Retinal pigment epithelial cell (primary cell): ENCODE results near the gene THRB.

Experiments
- DNase-seq: peaks from one replicate; pipeline ENCODE4 v3.0.0-alpha.2; 2010; ENCODE audit warnings: low read depth
- H3K4me3 ChIP-seq: 2 replicates; pipeline ENCODE4 v1.5.1; 2011; ENCODE audit warnings: mild to moderate bottlenecking, low read length, control low read depth, moderate library complexity
- TF ChIP-seq, protein P1 (sequence below): conservative IDR thresholded peaks from 2 replicates; pipeline ENCODE4 v1.5.1; 2011; ENCODE audit warnings: low read depth, low read length, control low read depth, inconsistent platforms

THRB gene

DNA sequence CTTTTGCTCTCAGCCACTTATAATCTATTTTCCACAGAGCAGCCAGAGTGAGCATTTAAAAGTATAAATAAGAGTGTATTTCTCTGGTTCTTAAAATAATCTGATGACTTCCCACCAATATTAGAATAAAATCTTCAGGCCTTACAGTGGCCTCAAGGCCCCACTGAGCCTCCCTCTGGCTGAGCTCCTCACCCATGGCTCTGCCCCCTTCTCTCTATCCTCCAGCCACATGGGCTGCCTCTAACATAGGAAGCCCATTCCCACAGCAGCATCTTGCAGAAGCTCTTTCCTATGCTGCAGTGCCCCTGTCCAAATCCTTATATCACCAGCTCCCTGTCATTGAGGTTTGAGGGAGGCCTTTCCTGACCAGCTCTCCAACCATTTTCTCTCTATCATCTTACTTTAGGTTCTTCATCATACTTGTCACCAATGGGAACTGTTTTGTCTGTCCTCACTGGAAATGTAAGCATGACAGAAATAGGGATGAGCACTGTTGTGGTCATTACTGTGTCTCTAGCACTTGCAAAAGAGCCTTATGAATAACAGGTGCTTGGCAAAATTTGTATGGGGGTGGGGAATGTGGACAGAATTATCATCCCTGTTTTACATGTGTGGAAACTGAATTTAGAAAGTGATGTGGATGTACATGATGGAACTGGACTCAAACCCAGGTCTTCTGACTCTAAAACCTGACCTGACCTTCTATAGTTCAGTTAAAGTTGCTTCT, 299.0 kb downstream of the THRB start:
- TF ChIP-seq, protein P1, sequence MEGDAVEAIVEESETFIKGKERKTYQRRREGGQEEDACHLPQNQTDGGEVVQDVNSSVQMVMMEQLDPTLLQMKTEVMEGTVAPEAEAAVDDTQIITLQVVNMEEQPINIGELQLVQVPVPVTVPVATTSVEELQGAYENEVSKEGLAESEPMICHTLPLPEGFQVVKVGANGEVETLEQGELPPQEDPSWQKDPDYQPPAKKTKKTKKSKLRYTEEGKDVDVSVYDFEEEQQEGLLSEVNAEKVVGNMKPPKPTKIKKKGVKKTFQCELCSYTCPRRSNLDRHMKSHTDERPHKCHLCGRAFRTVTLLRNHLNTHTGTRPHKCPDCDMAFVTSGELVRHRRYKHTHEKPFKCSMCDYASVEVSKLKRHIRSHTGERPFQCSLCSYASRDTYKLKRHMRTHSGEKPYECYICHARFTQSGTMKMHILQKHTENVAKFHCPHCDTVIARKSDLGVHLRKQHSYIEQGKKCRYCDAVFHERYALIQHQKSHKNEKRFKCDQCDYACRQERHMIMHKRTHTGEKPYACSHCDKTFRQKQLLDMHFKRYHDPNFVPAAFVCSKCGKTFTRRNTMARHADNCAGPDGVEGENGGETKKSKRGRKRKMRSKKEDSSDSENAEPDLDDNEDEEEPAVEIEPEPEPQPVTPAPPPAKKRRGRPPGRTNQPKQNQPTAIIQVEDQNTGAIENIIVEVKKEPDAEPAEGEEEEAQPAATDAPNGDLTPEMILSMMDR: no peak
- no peak overlapping the region for H3K4me3 ChIP-seq
- no peak for DNase-seq

DNA sequence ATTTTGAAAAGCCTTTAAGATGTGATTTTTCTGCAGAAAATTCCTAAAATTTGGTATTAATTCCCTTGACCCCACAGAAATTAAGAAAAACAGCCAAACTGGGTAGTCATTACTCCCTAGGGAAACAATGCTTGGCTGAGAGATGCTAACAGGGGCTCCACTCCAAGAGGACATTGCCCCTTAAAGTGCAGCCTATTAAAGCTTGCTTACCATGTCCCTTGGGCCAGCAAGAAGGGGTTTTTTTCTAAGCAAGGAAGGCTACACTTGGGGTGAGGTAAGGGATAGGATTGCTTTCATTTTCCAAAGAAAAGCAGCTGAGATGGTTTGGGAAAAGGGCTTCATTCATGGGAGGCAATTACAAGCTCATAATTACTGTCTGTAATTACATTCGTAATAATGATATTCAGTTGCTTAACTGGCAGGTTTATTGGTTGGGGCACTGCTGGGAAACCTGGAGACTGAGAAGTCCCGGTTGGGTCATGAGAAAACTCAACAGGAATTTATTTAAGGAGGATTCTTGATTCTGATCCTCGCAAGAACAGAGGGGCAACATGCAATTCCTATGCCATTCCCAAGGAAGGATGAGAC, 302.1 kb downstream of the THRB start:
- no peak for DNase-seq
- TF ChIP-seq, protein P1: no peak
- no peak overlapping the region for H3K4me3 ChIP-seq

DNA sequence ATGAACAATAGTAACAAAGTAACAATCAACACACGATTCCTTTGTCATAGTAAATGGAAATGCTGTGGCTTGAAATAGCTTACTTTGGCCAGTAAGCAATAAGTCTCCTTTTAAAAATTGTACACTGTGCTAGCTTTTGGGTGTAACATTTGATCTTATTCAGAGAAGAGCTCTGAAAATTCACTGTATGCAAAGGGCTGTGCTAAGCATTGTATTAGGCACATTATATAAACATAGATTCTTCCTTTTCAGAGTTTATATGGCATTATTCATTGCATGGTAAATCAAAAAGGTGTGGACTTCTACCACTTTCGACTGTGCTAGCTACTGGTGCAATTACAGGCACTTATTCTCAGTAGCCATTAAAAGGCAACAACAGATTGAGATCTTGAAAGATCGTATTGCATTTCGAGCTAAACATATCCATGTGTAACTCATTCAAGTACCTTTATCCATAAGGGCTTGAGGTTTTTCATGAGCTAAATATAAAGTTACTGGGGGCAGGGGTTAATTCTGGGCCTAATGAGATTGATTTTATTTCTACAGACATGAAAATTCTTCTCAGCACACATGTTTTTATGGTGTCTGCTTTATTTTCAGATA, 302.7 kb downstream of the THRB start:
- TF ChIP-seq, protein P1: no peak
- no peak for DNase-seq
- H3K4me3 ChIP-seq: no peak overlapping the region

DNA sequence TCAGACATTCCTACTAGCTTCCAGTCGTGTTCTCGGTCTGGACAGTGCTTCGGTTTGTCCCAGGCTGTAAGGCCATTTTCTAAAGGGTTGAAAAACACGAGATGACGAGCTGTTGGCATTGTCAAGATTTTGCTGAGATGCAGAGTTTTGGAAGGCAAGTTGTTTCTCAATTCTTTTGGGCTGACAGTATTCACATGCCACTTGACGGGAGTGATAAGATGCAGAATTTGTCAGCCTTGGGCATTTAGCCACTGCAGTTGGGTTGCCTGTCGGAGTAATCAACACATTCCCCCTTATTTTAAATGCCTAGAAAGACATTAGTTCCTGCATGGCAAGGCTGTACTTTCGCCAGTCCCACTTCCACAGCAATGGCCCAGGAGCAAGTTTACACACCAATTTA, 304.4 kb downstream of the THRB start:
- DNase-seq: no peak
- TF ChIP-seq, protein P1: no peak
- H3K4me3 ChIP-seq: no peak overlapping the region

DNA sequence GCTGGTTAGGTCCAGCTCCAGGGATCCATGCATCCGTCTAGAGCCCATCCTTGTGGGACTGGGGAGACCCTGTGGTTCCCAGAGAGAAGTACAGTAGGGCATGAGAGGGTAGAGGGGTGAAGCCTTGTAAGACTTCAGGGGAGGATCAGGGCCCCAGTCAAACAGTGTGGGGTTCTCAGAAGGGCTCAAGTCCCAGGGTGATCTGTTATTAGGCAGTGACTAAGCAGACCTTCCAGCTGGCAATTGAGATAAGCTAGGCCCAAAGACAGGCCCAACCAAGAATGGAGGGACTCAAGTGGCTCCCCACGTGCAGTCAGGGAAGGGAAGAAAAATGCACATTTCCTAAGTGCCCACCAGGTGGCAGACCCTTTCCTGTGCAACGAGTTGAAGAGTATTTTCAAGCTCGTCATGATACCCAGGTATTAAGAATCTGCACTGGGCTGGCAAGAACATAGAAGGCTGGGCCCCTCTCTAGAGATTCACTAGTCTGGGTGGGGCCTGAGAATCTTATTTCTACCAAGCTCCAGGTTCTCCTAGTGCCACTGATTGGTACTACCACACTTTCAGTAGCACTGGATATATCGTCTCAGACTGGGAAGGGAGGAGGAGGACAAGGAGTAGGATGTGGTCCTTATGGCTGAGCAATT, 308.8 kb downstream of the THRB start:
- TF ChIP-seq, protein P1: peak; percentile 74
- peak; percentile 46 for DNase-seq
- no peak overlapping the region for H3K4me3 ChIP-seq

DNA sequence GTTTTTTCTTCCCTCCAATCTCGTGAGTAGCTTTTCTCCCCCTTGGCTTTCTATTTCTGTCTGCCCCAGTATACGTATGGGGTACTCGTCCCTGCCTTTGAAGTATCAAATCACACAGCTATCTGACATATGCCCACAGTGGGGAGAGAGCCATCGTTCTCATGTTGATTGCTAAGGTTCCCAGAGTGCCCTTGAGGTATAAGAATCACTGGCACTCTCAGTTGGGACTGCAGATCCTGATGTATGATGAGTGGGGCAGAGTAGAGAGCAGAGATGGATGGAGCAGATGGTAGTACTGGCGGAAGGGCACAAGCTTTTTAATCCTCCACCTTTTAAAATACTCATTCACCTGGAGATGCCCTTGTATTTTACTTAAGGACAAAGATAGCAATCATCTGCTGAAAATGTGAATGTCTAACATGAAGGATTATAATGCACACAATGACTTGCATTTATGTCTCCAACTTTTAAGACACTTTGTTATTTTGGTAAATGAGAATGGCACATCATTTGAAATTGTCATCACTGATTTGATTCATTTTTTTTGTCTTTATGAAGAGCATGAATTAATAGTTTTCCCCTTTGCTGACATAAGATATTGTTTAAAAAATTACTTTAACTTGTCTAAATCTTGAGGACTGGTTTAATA, 310.0 kb downstream of the THRB start:
- no peak for DNase-seq
- TF ChIP-seq, protein P1: no peak
- H3K4me3 ChIP-seq: no peak overlapping the region
